SK-N-SH treated with all-trans-retinoic acid at 6 μM for 48 hours (cell line): ENCODE measurements around the gene CLTC.

Experiments used
- ATAC-seq: fragments of 200-7000 bp; cut with Tn5 transposase; 3 replicates; pipeline ENCODE4 v1.9.1; 2020; ENCODE audit warnings: mild to moderate bottlenecking, moderate library complexity
- ARNTL ChIP-seq: fragments of 450-650 bp; formaldehyde crosslinking; IDR thresholded peaks from 2 replicates; pipeline ENCODE4 v1.5.0; 2020; ENCODE audit warnings: low read depth, mild to moderate bottlenecking, moderate library complexity, borderline replicate concordance
- BACH2 ChIP-seq: fragments of 250-450 bp; sonication (Bioruptor Pico); IDR thresholded peaks from 2 replicates; pipeline ENCODE4 v1.9.0; 2021; ENCODE audit warnings: mild to moderate bottlenecking, borderline replicate concordance
- ESRRG ChIP-seq: fragments of 250-450 bp; sonication (Bioruptor Pico); IDR thresholded peaks from 2 replicates; pipeline ENCODE4 v1.6.1; 2021; ENCODE audit warnings: mild to moderate bottlenecking
- GLIS3 ChIP-seq: fragments of 250-450 bp; sonication (Bioruptor Pico); IDR thresholded peaks from 2 replicates; pipeline ENCODE4 v1.5.0; 2020; ENCODE audit warnings: mild to moderate bottlenecking, moderate library complexity
- ISL1 ChIP-seq: fragments of 250-450 bp; sonication (Bioruptor Pico); IDR thresholded peaks from 2 replicates; pipeline ENCODE4 v2.1.2; 2022; ENCODE audit warnings: mild to moderate bottlenecking, moderate library complexity
- OSR1 ChIP-seq: fragments of 250-450 bp; sonication (Bioruptor Pico); IDR thresholded peaks from 2 replicates; pipeline ENCODE4 v1.8.0; 2022; ENCODE audit warnings: moderate library complexity, mild to moderate bottlenecking, inconsistent platforms
- RARB ChIP-seq: fragments of 250-450 bp; sonication (Bioruptor Pico); IDR thresholded peaks from 2 replicates; pipeline ENCODE4 v1.8.0; 2021; ENCODE audit warnings: mild to moderate bottlenecking, moderate library complexity
- SNAI2 ChIP-seq: fragments of 250-450 bp; sonication (Bioruptor Pico); IDR thresholded peaks from 2 replicates; pipeline ENCODE4 v1.5.0; 2020; ENCODE audit warnings: mild to moderate bottlenecking, moderate library complexity
- TCF4 ChIP-seq: fragments of 250-450 bp; sonication (Bioruptor Pico); IDR thresholded peaks from 2 replicates; pipeline ENCODE4 v1.8.0; 2021; ENCODE audit warnings: mild to moderate bottlenecking, moderate library complexity, borderline replicate concordance
- TOX ChIP-seq: fragments of 250-450 bp; sonication (Bioruptor Pico); IDR thresholded peaks from 2 replicates; pipeline ENCODE4 v1.8.0; 2021; ENCODE audit warnings: mild to moderate bottlenecking, moderate library complexity, borderline replicate concordance
- ZC3H10 ChIP-seq: fragments of 250-450 bp; sonication (Bioruptor Pico); IDR thresholded peaks from 2 replicates; pipeline ENCODE4 v1.5.1; 2021; ENCODE audit warnings: mild to moderate bottlenecking, moderate library complexity
- ZFP3 ChIP-seq: fragments of 250-450 bp; sonication (Bioruptor Pico); IDR thresholded peaks from 2 replicates; pipeline ENCODE4 v1.5.0; 2020; ENCODE audit warnings: mild to moderate bottlenecking, moderate library complexity
- ZNF565 ChIP-seq: fragments of 450-650 bp; formaldehyde crosslinking; conservative IDR thresholded peaks from 2 replicates; pipeline ENCODE4 v1.5.0; 2020; ENCODE audit warnings: low read depth, mild to moderate bottlenecking, moderate library complexity
- ZNF70 ChIP-seq: fragments of 450-650 bp; formaldehyde crosslinking; IDR thresholded peaks from 2 replicates; pipeline ENCODE4 v1.5.0; 2020; ENCODE audit warnings: mild to moderate bottlenecking, moderate library complexity
- ZNF8 ChIP-seq: fragments of 450-650 bp; formaldehyde crosslinking; IDR thresholded peaks from 2 replicates; pipeline ENCODE4 v1.5.0; 2020; ENCODE audit warnings: mild to moderate bottlenecking, moderate library complexity
- TF ChIP-seq, protein P1 (sequence below): fragments of 250-450 bp; sonication (Bioruptor Pico); IDR thresholded peaks from 2 replicates; pipeline ENCODE4 v1.5.1; 2021; ENCODE audit warnings: mild to moderate bottlenecking, moderate library complexity
- TF ChIP-seq, protein P2 (sequence below): fragments of 250-450 bp; sonication (Bioruptor Pico); IDR thresholded peaks from 2 replicates; pipeline ENCODE4 v1.8.0; 2020; ENCODE audit warnings: mild to moderate bottlenecking, moderate library complexity, borderline replicate concordance
- TF ChIP-seq, protein P3 (sequence below): fragments of 250-450 bp; sonication (Bioruptor Pico); IDR thresholded peaks from 2 replicates; pipeline ENCODE4 v1.8.0; 2021; ENCODE audit warnings: low read depth, mild to moderate bottlenecking, moderate library complexity, borderline replicate concordance

CLTC gene

DNA sequence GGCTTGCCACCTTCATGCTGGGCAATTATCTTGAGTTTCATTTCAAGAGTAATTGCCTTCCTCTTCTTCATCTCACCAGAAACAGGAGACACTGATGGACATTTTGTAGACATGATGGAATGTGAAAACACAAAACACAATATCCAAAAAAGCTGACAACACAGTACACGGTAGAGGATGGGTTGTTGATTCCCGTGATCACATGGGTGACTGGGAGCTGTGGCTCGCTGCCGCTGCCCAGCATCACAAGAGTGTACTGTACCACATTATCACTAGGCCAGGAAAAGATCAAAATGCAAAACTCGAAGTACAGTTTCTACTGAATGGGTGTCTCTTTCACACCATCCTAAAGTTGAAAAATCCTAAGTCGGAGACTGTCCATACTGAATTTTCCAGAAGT, 80.1 kb downstream of the CLTC start:
- TF ChIP-seq, protein P1, sequence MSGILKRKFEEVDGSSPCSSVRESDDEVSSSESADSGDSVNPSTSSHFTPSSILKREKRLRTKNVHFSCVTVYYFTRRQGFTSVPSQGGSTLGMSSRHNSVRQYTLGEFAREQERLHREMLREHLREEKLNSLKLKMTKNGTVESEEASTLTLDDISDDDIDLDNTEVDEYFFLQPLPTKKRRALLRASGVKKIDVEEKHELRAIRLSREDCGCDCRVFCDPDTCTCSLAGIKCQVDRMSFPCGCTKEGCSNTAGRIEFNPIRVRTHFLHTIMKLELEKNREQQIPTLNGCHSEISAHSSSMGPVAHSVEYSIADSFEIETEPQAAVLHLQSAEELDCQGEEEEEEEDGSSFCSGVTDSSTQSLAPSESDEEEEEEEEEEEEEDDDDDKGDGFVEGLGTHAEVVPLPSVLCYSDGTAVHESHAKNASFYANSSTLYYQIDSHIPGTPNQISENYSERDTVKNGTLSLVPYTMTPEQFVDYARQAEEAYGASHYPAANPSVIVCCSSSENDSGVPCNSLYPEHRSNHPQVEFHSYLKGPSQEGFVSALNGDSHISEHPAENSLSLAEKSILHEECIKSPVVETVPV (CRISPR knock-in tag) = no peak
- TF ChIP-seq, protein P2, sequence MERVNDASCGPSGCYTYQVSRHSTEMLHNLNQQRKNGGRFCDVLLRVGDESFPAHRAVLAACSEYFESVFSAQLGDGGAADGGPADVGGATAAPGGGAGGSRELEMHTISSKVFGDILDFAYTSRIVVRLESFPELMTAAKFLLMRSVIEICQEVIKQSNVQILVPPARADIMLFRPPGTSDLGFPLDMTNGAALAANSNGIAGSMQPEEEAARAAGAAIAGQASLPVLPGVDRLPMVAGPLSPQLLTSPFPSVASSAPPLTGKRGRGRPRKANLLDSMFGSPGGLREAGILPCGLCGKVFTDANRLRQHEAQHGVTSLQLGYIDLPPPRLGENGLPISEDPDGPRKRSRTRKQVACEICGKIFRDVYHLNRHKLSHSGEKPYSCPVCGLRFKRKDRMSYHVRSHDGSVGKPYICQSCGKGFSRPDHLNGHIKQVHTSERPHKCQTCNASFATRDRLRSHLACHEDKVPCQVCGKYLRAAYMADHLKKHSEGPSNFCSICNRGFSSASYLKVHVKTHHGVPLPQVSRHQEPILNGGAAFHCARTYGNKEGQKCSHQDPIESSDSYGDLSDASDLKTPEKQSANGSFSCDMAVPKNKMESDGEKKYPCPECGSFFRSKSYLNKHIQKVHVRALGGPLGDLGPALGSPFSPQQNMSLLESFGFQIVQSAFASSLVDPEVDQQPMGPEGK = no peak
- TF ChIP-seq ZNF8 = no peak
- TF ChIP-seq, protein P3, sequence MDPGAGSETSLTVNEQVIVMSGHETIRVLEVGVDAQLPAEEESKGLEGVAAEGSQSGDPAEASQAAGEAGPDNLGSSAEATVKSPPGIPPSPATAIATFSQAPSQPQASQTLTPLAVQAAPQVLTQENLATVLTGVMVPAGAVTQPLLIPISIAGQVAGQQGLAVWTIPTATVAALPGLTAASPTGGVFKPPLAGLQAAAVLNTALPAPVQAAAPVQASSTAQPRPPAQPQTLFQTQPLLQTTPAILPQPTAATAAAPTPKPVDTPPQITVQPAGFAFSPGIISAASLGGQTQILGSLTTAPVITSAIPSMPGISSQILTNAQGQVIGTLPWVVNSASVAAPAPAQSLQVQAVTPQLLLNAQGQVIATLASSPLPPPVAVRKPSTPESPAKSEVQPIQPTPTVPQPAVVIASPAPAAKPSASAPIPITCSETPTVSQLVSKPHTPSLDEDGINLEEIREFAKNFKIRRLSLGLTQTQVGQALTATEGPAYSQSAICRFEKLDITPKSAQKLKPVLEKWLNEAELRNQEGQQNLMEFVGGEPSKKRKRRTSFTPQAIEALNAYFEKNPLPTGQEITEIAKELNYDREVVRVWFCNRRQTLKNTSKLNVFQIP (CRISPR knock-in tag) = no peak
- no peak for TF ChIP-seq SNAI2 (CRISPR knock-in tag)
- TF ChIP-seq ZNF565 = no peak
- TF ChIP-seq GLIS3 (CRISPR knock-in tag) = no peak
- no peak for TF ChIP-seq ISL1 (CRISPR knock-in tag)
- no peak for TF ChIP-seq TOX
- no peak for TF ChIP-seq ARNTL (CRISPR knock-in tag)
- TF ChIP-seq ESRRG (CRISPR knock-in tag) = no peak
- no peak for TF ChIP-seq RARB (CRISPR knock-in tag)
- TF ChIP-seq TCF4 (CRISPR knock-in tag) = no peak
- TF ChIP-seq BACH2 (CRISPR knock-in tag) = no peak
- no peak for ATAC-seq

DNA sequence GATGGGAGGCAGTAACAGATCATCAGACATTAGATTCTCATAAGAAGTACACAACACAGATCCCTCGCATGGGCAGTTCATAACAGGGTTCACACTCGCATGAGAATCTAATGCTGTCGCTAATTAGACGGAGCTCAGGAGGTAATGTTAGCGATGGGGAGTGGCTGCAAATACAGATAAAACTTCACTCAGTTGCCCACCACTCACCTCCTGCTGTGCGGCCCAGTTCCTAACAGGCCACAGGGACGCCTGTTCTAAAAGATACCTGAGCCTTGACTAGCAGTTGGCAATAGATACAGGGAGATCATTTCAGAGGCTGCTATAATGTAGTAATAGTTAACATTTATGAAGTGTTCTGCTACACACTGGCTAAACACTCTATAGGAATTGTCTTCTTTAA, 82.6 kb downstream of the CLTC start:
- ATAC-seq = no peak

DNA sequence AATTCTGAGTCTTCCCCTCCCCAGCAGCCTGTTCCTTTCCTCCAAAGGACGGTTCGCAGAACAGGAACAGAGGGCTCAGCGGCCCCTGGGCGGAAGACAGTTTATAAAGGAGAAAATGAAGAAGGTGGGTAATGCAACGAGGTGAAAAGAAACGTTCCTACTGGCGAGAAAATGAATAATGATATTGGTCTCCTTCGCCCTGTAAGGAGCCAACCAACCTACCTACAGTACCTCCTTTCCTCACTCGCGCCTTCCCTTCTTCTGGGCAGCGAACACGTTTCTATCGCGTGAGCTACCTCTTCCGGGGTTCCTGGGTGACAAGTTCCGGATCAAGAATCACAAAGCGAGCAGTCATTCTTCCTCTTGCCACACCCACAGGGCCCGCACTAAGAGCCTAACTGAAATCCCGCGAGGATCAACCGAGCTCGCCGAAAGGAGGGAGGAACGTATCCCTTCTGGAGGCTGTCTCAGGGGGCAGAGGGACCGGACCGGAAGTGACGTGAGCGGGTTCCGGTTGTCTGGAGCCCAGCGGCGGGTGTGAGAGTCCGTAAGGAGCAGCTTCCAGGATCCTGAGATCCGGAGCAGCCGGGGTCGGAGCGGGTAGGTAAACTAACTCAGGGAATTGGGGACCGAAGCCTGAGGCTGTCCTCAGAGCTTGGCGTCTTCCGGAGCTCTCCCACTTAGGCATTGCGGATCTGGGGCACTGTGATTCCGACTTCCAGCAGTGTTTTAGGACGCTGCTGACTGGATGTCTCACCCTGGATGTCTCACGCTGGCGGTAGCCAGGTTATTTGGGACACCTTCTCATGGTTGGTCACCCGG, 87.7 kb downstream of the CLTC start, which contains the start of the genes PTRH2 and VMP1:
TSS of gene PTRH2 (minus strand) at position 282 of the 822 bp plus-strand sequence. CDS start 9,452 bp downstream, outside the sequence.
TSS of gene VMP1 (plus strand) at position 506 of the 822 bp plus-strand sequence. CDS start 23,793 bp downstream, outside the sequence.
- TF ChIP-seq ZNF8 (no peak), BACH2 (CRISPR knock-in tag) (no peak), ZNF70 (CRISPR knock-in tag) (0 out of 2 replicates have a peak, but pooled peaks have one; percentile 4)
- TF ChIP-seq, protein P2 = 0 out of 2 replicates have a peak, but pooled peaks have one; percentile 12
- ATAC-seq = peak; percentile 97

More for the DNA sequence above, 82.6 kb downstream of the CLTC start:
- TF ChIP-seq ZNF8 = no peak
- TF ChIP-seq ZC3H10 = no peak
- no peak for TF ChIP-seq OSR1
- TF ChIP-seq ISL1 (CRISPR knock-in tag) = no peak
- no peak for TF ChIP-seq SNAI2 (CRISPR knock-in tag)

DNA sequence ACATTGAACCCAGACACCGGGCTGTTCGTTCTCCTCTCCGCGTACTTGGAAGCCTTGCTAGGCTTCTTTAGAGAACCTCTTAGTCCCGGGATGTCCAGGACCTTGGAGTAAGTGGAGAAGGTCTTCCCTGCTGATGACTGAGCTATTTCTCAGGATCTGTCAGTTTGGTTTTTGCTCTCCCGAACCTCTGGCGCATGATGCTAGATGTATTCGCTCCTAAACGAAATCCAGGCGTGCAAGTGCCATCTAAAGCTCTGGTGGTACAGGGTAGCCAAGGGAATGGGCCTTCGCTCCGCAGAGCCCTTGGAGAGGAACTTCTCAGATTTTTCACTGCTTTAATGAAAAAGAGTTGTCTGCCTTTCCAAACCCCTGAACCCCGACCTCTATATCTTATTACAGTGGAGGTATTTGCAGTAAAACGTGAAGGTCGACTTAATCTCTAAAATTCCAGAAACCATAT, 88.3 kb downstream of the CLTC start:
- peak; percentile 24 for ATAC-seq
- TF ChIP-seq ZFP3 (no peak), BACH2 (CRISPR knock-in tag) (no peak)
- TF ChIP-seq, protein P3 (CRISPR knock-in tag) = no peak
- TF ChIP-seq, all 23 proteins: peak for 0
